ENCODE data around the gene WARS2.
"Not testable (repeated sequence)": the region's sequence is repeated elsewhere in the genome, so short reads cannot be mapped to it uniquely, and the experiment has no call there.

Gene WARS2

DNA sequence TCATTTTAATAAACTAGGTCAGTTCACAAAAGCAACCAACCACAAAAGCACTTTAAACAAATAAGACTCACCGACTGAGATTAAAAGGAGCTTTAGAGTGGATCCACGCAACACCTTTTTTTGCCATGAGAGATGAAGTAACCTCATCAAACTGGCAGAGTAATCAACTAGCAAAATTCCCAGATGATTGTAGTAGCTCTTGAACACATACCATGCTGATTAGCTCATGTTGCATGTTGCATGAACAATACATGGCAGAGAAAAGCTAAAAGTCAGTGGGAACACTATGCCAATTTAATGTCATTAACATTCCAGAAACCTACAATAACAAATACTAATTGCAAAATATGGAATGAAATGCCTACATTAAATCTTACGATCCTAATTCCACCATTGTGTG lies 4.1 kb downstream of the WARS2 start:
- no peak for DNase-seq

DNA sequence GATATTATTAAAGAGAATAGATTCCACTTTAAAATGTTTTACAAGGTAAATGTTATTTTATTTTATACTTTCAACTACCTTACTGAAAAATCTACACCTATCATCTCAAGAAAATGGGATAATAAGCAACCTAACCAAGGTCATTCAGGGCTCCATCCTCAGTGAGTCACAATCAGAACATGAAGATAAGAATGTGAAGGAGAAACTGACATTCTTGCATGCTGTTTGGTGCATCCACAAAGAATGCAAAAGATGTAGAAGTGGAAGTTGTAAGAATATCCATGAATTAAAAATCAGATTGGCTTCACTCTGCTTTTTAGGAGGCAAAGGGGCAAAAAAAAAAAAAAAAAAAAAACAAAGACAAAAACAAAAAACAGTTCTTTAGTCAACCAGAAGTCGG lies 6.5 kb downstream of the WARS2 start:
- DNase-seq: no peak

DNA sequence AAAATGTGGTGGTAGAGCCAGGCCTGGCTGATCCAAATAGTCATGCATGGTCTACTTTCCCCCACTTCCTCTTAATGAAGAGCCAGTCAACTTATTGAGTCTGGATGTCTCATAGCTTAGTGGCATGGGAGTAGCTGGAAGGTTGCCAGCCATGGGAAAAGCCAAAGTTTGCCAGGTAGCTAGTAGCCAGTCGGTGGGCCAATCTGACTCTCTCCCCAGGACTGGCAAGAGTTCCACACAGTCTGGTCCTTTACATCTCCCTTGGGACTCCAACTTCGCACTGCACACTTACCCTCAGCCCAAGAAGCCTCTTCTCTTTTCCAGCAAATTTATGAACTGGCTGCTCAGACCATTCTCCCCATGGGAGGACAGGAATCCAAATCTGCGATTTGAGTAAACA lies 8.3 kb downstream of the WARS2 start:
- no peak for DNase-seq

DNA sequence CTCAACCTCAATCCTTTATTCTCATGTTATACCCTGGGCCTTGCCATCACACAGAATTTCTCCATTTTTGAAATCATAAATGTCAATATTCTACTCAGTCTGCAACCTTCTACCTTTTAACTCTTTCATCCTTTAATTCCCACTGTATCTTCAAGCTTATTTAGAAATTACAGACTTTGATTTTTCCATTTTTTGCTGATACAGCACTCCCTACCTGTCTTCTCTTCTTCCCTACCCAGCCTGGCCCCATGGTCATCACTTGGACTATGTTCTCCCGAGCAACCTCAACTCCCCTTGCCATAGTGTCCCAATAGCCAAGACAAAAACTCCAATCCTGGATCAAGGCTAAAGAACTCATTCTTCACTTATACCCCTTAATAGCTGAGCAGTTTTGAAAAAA lies 14.6 kb downstream of the WARS2 start:
- DNase-seq: no peak

DNA sequence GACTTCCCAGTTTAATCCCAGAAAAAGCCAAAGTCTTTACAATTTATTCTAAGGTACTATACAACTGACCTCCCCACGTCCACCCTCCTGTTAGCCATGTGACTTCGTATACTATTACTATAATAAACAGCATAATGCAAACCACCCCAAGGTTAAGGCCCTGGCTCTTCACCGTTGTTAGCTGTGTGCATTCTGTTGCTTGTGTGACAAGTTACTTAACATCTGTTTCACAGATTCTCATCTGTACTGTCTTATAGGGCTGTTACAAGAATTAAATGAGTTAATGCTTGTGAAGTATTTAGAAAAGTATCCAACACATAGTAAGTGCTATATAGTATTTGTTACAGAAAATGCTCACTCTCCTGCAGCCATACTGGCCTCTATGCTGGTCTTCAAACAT lies 15.7 kb downstream of the WARS2 start:
- DNase-seq: no peak

DNA sequence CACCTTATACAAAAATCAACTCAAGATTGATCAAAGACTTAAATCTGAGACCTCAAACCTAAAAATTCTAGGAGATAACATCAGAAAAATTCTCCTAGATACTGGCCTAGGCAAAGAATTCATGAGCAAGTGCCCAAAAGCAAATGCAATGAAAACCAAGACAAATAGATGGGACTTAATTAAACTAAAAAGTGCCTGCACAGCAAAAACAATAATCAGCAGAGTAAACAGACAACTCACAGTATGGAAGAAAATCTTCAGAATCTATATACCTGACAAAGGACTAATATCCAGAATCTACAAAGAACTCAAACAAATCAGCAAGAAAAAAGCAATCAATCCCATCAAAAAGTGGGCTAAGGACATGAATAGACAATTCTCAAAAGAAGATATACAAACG lies 18.6 kb downstream of the WARS2 start:
- not testable (repeated sequence) for DNase-seq

DNA sequence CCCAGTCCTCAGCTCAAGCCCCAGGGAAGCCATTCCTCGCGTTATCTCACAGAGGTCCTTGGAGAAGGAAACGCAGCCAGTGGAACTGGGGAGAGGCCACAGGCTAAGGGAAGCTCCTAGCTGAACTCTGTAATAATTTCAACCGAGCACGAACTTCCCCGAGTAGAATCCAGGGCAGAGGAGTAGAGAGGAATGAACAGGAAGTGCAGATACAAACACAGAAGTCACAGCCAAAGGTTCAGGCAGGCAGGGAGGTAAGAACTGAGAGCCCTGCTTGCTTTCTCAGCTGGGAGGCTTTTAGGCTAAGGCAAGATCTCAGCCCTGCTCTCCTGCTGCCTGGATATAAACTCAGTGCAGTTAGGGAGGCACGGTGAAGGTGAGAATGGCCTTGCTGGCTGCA lies 23.7 kb downstream of the WARS2 start:
- no peak for DNase-seq

DNA sequence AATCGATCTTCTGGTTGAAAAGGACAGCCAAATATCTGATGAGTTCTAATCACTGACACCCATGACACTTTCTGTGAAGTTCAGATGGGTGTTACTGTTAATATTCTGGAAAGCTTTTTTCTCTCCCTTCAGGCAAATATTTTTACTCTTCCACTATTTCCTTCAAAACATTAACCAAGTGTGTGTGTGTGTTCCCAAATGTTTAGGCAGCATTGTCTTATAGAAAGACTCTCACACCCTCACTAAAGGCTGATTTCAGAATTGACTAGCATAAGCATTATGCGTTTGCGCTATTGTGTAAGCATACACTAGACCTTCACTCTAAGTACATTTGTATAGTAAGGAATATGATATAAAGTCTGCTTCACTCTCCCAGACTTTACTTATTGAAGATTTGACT lies 24.7 kb downstream of the WARS2 start:
- DNase-seq: no peak

DNA sequence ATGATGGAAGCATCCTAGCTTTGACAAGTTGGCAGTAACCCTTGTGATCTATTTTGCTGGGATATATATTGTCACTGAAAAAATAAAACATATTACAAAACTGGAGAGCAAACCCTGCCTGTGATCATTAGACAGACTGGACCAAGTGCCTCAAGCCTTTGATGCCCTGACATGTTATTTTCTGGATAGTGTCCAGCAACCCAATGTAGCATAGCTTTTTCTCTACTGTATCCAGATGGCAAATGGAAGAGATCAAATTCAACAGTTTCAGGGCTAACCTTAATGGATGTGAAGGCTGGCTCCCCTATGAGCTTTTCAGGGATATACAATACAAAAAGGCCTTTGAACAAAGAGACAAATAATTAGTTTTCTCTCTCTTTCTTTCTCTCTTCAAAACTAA lies 25.1 kb downstream of the WARS2 start:
- DNase-seq: no peak

DNA sequence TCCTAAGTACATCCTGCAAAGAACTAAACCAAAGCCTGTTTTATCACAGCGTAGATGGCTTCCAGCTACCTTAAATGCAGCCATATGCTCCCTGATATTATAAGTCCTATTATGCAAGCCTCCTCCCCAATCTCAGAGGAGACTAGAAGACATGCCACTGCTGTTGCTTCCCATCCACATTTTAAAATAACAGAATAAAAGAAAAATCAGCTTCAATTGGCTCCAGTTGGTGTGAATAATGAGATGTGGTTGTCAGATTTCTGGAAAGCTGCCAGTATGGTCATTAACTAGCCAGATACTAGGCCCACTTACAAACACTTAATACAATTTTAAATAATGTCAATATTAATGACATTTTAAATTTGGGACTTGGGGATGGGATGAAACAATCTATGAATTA lies 25.7 kb downstream of the WARS2 start:
- DNase-seq: no peak

DNA sequence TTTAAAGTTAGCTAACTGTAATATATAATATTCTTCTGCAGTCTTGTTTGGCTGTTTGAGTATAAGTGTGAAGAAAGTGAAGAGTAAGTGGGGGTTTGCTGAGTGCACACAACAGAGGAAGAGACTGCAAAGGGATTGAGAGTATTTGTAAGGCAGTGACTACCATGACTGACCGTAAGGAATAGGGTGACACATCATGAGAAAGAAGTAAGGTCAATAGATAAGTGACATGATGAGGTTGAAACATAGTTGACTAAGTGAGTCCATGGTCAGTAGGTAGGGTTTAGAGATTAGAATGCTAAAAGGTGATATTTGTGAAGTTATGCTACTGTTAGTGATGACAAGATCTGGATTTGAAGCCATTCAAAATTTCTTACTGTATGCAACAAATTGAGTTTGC lies 27.7 kb downstream of the WARS2 start:
- DNase-seq: no peak

DNA sequence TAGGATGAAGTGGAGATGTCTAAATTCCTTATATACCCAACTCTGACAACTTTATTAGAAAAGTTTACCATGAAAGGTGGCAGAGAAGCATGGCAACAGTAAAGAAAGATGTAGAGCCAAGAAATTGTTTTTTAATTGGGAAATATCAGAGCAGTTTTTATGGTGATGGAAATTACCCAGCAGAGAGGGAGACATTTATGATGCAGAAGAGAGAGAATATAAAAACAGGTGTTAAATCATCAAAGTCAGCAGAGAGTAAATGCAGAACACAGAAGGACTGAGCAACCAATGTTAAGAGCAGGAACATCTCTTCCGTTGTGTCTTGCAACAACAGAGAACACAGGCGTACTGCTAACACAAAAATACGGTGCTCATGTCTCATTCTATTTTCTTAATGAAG lies 28.2 kb downstream of the WARS2 start:
- no peak for DNase-seq

DNA sequence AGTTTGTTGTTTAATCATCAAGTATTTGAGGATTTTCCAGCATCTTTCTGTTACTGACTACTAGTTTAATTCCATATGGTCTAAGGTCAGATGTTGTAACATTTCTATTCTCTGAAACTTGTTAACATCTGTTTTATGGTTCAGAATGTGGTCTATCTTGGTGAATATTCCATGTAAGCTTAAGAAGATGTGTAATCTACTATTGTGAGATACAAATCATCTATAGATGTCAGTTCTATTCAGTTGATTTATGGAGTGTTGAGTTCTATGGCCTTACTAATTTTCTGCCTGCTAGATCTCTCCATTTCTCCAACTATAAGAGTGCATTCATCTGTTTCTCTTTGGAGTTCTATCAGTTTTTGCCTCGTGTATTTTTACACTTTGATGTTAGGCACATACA lies 31.5 kb downstream of the WARS2 start:
- DNase-seq: no peak

DNA sequence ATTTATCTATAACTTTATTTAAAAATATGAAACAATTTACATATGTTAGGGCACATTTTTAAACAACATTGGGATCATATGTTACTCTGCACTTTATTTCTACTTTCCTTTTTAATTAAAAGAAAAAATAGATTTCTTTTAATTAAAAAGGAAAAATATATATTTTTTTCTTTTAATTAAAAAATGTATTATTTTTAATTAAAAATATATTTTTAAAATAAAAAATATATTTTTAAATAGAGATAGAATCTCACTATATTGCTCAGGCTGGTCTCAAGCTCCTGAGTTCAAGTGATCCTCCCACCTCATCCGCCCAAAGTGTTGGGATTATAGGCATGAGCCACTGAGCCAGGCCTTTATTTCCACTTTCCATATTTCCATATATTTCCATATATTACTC lies 36.7 kb downstream of the WARS2 start:
- DNase-seq: no peak

DNA sequence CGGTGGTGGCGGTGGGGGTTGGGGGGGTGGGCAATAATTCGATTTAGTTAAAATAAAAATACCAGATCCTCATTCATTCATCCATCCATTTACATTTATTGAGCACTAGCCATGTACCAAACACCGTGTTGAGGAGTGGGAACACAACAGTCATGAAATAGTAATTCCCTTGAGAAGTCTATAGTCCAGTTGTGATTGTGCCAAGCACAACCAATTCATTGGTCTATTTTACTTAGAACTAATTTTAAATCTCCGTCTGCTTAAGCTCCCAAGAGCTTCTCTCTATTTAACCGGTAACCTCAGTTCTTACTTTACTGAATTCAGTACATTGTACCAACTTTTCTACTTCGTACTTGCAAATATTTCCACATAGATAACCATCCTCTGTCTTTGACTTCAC lies 38.4 kb downstream of the WARS2 start:
- no peak for DNase-seq

DNA sequence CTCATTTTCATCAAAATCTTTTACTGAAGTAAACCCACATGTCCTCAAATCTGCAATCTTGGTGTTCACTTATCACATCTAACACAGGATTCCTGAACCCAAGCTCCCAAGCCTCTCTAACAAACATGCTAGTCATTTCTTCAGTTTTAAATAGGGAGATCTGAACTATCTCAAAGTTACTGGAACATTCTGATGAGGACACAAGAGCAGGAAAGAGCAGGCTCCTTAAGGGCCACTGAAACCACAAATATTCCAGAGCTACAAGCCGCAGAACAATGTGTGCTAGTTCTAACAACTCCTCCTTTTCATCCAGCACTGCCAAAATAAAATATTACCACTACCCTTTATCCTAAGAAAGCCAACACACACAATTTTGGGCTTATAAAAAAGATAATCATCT lies 38.9 kb downstream of the WARS2 start:
- DNase-seq: no peak

DNA sequence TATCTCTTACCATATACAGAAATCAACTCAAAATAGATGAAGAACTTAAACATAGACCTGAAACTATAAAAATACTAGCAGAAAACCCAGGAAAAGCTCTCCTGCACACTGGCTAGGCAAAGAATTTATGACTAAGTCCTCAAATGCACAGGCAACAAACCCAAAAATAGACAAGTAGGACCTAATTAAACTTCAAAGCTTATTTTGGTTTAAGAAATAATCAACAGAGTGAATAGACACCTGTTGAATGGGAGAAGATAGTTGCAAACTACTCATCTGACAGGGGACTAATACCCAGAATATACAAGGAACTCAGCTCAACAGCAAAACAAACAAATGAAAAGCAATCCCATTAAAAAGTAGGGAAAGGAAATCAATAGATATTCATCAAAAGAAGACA lies 40.7 kb downstream of the WARS2 start:
- DNase-seq: no peak

DNA sequence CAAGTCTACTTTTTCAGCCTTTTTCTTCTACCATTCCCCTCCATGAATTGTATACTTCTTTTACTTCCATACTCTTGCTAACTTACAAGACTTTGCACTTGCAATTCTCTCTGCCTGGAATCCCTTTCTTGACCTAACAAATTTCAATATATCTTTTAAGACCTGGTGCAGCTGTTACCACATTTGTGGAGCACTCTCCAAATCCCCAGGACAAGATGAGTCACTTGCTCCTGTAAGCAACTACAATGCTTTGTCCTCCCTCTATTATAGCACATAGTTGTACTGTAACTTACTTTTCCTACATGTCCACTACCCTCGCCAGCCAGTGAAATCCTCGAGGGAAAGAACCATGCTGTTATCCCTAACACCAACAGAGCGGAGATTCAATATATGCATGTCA lies 43.1 kb downstream of the WARS2 start:
- DNase-seq: no peak

DNA sequence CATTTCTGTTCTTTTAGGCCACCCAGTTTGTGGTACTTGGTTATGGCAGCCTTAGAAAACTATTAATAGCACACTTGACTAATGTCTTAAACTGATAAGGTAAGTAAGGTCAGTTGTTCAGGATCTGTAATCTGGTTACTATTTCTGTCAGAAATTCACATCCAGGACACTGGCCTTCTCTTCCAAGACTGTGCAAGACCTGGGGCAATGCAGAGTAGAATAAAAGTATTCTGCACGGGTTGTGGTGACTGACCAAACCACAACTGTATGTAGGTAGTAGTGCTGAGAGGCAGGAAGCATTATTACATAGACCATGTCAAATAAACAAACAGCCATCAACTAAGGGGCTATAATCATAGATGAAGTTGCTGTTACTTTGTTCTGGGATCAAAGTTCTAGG lies 46.7 kb downstream of the WARS2 start:
- no peak for DNase-seq

DNA sequence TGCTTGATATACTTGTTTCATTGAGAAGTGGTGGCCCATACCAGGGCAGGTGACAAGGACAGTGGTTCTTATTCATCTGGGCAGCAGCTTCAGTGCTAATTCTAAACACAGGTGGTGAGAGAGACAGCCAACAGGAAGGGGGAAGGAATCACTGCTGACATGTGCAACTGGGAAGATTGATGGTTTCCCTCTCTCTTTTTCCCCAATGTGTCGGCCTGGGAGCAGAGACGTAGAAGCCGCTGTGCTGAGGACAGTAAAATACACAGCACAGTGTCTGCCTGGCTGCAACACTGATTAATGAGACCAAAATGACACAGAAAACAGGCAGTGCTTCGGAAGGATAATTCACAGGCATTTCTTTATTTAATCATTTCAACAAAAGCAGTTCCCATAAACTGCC lies 48.8 kb downstream of the WARS2 start:
- DNase-seq: no peak

DNA sequence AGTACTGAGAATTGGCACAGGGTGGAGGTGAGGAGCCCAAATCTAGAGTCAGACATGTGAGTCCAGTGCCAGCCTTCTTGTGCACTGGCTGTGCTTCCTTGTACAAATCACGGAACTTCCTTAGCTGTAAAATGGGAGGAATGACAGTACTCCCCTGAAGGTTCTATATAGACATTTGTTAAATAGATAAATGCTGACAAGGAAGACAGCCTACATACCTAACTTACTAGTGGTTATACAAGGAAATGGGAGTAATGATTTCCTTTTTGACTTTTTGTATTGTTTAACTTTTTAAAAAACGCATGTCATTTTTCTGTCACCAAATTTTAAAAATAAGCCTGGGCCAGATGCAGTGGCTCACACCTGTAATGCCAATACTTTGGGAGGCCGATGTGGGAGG lies 50.2 kb downstream of the WARS2 start:
- no peak for DNase-seq

DNA sequence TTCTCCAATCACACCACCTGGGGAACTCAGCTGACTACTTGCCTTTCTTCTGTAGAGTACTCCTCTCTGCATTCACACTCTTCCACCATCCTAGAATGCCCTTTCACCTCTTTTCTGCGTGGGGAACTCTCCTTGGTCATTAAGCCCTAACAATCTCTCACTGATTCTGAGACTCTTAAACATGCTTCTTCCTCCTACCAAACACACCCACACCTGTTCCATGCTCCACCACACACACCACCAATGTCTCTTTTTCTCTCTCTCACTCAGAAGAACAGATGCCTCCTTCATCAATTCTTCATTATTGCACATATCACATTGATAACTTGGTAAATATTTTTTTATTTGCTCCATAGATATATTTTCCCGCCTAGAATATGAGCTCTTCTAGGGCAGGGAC lies 53.6 kb downstream of the WARS2 start:
- no peak for DNase-seq

DNA sequence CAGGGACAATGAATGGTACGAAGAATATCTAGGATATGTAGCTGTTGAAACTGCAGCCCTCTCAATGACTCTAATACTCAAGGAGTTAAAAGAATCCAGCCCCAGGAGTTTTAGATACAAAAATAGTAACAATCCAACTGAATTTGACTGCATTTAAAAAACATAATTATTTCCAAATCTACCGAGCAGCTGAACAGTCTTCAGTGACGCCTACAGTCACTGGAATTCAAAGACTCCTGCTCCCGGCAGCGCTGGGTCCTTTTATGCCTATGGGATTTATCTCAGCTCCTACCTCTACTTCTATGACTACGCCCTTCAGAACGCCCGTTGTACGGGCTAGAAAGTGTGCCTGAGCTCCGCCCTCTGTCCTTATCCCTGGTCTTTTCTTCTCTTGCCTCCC lies 55.7 kb downstream of the WARS2 start:
- no peak for DNase-seq

DNA sequence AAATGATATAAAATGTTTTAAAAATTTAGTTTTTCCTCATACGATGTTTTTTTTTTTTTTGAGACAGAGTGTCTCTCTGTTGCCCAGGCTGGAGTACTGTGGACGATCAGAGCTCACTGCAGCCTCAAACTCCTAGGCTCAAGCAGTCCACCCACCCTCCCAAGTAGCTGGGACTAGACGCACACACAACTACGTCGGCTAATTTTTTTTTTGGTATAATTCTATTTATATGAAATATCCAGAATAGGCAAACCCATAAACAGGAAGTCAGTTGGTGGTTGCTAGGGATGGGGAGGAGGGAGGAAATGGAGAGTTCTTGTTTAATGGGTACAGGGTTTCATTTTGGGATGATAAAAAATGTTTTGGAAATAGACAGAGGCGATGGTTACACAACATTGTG lies 56.5 kb downstream of the WARS2 start:
- no peak for DNase-seq

DNA sequence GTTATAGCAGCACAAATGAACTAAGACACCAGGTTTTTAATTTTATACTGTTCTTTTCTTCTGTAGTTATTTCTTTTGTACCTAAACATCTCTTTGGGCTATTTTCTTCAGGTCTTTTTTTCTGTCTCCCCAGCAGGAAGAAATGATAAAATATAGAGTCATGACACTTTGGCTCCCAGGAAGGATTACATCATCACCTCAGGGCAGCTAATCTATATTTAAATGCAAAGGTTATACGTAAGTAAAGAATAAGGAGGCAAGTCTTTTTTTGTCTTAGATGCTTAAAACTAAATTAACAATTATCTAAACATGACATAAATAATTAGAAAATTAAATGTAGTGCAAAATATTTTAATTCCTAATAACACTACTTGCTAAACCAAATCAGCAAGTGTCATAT lies 57.0 kb downstream of the WARS2 start:
- no peak for DNase-seq

DNA sequence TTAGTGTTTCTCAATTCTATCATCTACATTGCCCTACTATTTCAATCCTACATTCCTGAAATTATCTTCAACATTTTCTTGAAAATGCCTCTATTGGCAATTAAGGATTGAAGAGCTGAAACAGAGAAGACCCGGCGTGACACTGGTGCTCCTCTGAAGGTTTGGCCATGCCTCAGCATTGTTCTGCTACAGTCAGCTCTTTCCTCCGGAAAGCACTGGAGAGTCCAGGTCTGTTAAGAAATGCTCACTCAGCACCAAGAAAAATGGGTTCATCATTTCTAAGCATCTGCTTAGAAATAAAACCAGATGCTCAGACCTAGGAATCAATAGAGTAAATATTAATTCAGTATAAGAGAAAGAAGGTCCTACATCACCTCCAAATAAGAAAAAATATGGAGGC lies 58.8 kb downstream of the WARS2 start:
- DNase-seq: no peak

DNA sequence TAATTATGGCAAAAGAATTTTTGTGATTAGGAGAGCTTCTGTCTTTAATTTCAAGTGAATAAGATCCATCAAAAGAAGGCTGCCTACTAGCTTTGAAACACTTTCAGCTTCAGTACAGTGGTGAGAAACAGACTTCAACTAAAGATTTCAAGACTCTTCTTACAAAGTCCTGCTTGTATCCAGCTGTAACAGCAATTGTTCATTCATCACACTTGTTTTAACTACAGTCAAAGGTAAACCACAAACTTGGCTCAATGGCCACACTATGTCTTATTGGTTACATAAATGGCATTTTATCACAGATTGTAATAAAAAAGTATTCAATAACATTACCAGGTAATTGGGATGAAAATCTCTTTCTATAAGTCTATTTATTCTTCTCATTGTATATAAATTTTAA lies 59.2 kb downstream of the WARS2 start:
- no peak for DNase-seq

Measured in GDM1 (cell line).